ENCODE measurements around the gene ATP12A.
"Not testable (repeated sequence)": the region's sequence is repeated elsewhere in the genome, so short reads cannot be mapped to it uniquely, and the experiment has no call there.

Gene ATP12A

DNA sequence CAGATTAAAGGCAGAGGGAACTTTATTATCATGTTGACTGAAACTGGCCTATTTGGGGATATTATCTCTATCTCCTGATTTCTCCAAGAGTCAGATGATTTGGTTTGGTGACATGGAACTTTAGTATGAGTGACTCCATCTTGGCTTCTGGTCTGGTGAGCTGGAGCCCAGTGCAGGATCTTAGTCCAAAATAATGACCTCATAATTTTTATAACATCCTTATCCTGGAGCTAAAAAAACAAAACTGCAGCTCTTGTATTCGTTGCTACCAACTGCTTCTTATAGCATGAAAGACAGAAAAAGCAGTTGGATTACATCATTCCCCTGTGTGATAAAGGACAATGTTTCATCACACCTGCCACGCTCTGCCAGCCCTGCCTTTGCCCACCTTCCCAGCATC lies 44.5 kb downstream of the ATP12A start:
- Histone ChIP-seq H2BK120ac (ENCODE audit: low read depth, low read length) (no peak overlapping the region), H2BK12ac (ENCODE audit: low read length) (no peak overlapping the region), H3K36me3 (replicated peaks in 1 of 2; ENCODE audit: control insufficient read depth in 2 of 2, insufficient read depth in 2 of 2, low read length in 2 of 2) (no peaks in the 10 kb centered on the region), H3K4me2 (ENCODE audit: insufficient read depth, low read length, poor library complexity, severe bottlenecking) (no peak overlapping the region), H3K27ac (replicated peaks; ENCODE audit: low read length) (no peak overlapping the region), H3K9ac (ENCODE audit: low read depth, low read length, poor library complexity) (no peak overlapping the region), H2AK5ac (ENCODE audit: low read depth, low read length) (no peak overlapping the region), H4K91ac (ENCODE audit: low read depth, low read length, poor library complexity) (no peak overlapping the region), H3K4me3 (ENCODE audit: low read length in 2 of 2) (no peak overlapping the region), H3K79me1 (ENCODE audit: low read depth, low read length) (no peaks in the 10 kb centered on the region), H3K4ac (ENCODE audit: low read length) (no peak overlapping the region), H3K4me1 (ENCODE audit: control insufficient read depth in 2 of 2, insufficient read depth in 1 of 2, low read depth in 1 of 2, low read length in 2 of 2) (no peaks in the 10 kb centered on the region), H2BK5ac (ENCODE audit: low read length) (no peak overlapping the region), H2BK15ac (ENCODE audit: low read length) (no peak overlapping the region), H3K18ac (ENCODE audit: low read length) (no peak overlapping the region), H2AFZ (ENCODE audit: low read length) (no peak overlapping the region), H3K27me3 (ENCODE audit: control insufficient read depth in 3 of 3, insufficient read depth in 3 of 3, low read depth in 1 of 3, low read length in 3 of 3) (no peaks in the 10 kb centered on the region), H4K8ac (ENCODE audit: low read depth, low read length) (no peak overlapping the region), H3K14ac (ENCODE audit: low read length) (no peak overlapping the region), H3K9me3 (replicated peaks in 1 of 2; ENCODE audit: control insufficient read depth in 2 of 2, insufficient read depth in 1 of 2, low read depth in 1 of 2, low read length in 2 of 2) (no peaks in the 10 kb centered on the region), H3K23ac (ENCODE audit: low read depth, low read length, poor library complexity) (no peak overlapping the region)
- DNase-seq (ENCODE audit: low spot score) = no peak
- no CpG with 5 or more reads among the region's 2 CpGs for WGBS, 2 donors (ENCODE audit: extremely low coverage in 2 of 2, insufficient read length in 2 of 2, insufficient replicate concordance in 1 of 2)

DNA sequence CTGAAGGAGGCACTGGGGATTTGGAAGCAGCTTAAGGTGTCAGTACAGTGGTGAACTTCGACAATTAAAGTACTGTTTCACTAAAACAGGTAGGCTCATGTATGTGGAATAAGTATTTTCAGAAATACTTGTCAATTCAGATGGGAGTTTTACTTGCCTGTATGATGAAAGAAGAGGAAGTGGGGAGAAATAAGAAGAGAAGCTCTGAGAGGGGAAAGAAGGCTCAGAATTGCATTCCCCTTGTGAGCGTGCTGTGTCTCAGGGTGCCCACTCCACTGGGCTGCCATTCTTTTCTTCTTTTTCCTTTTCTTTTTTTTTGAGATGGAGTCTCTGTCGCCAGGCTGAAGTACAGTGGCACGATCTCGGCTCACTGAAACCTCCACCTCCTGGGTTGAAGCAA lies 45.2 kb downstream of the ATP12A start:
- Histone ChIP-seq H3K4me1 (ENCODE audit: control insufficient read depth in 2 of 2, insufficient read depth in 1 of 2, low read depth in 1 of 2, low read length in 2 of 2) (no peaks in the 10 kb centered on the region), H3K4me3 (ENCODE audit: low read length in 2 of 2) (no peak overlapping the region), H3K9me3 (replicated peaks in 1 of 2; ENCODE audit: control insufficient read depth in 2 of 2, insufficient read depth in 1 of 2, low read depth in 1 of 2, low read length in 2 of 2) (no peaks in the 10 kb centered on the region), H3K18ac (ENCODE audit: low read length) (no peak overlapping the region), H2AK5ac (ENCODE audit: low read depth, low read length) (no peak overlapping the region), H4K91ac (ENCODE audit: low read depth, low read length, poor library complexity) (no peak overlapping the region), H3K27ac (replicated peaks; ENCODE audit: low read length) (no peak overlapping the region), H3K4me2 (ENCODE audit: insufficient read depth, low read length, poor library complexity, severe bottlenecking) (no peak overlapping the region), H2BK120ac (ENCODE audit: low read depth, low read length) (no peak overlapping the region), H2AFZ (ENCODE audit: low read length) (no peak overlapping the region), H3K23ac (ENCODE audit: low read depth, low read length, poor library complexity) (no peak overlapping the region), H3K9ac (ENCODE audit: low read depth, low read length, poor library complexity) (no peak overlapping the region), H2BK15ac (ENCODE audit: low read length) (no peak overlapping the region), H3K79me1 (ENCODE audit: low read depth, low read length) (no peaks in the 10 kb centered on the region), H3K36me3 (replicated peaks in 1 of 2; ENCODE audit: control insufficient read depth in 2 of 2, insufficient read depth in 2 of 2, low read length in 2 of 2) (no peaks in the 10 kb centered on the region), H2BK5ac (ENCODE audit: low read length) (no peak overlapping the region), H3K27me3 (ENCODE audit: control insufficient read depth in 3 of 3, insufficient read depth in 3 of 3, low read depth in 1 of 3, low read length in 3 of 3) (no peaks in the 10 kb centered on the region), H4K8ac (ENCODE audit: low read depth, low read length) (no peak overlapping the region), H2BK12ac (ENCODE audit: low read length) (no peak overlapping the region), H3K4ac (ENCODE audit: low read length) (no peak overlapping the region), H3K14ac (ENCODE audit: low read length) (no peak overlapping the region)
- no CpG with 5 or more reads among the region's 5 CpGs for WGBS, 2 donors (ENCODE audit: extremely low coverage in 2 of 2, insufficient read length in 2 of 2, insufficient replicate concordance in 1 of 2)
- no peak for DNase-seq (ENCODE audit: low spot score)

DNA sequence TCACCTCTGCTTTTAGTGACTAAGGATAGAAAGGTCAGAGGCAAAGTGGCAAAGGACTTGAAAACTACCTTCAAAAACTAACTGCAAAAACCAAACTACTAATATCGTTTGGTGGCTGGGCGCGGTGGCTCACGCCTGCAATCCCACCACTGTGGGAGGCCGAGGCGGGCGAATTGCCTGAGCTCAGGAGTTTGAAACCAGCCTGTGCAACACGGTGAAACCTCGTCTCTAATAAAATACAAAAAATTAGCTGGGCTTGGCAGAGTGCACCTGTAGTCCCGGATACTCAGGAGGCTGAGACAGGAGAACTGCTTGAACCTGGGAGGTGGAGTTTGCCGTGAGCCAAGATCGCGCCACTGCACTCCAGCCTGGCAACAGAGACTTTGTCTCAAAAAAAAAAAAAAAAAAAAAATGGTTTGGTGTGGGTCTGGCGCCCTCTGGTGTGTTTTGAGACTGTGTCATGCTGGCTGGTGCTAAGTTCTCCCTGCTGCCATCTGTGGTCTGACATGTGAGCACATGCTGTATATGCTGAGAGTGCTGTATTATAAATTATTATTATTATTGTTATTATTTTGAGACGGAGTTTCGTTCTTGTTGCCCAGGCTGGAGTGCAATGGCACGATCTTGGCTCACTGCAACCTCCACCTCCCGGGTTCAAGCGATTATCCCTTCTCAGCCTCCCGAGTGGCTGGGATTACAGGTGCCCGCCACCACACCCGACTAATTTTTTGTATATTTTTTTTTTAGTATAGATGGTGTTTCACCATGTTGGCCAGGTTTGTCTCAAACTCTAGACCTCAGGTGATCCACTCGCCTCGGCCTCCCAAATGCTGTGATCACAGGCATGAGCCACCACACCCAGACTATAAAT lies 47.8 kb downstream of the ATP12A start:
- Histone ChIP-seq H3K79me1 (ENCODE audit: low read depth, low read length) (no peaks in the 10 kb centered on the region), H3K36me3 (replicated peaks in 1 of 2; ENCODE audit: control insufficient read depth in 2 of 2, insufficient read depth in 2 of 2, low read length in 2 of 2) (no peaks in the 10 kb centered on the region), H2BK120ac (ENCODE audit: low read depth, low read length) (no peak overlapping the region), H3K14ac (ENCODE audit: low read length) (no peak overlapping the region), H2AK5ac (ENCODE audit: low read depth, low read length) (no peak overlapping the region), H3K23ac (ENCODE audit: low read depth, low read length, poor library complexity) (no peak overlapping the region), H3K9me3 (replicated peaks in 1 of 2; ENCODE audit: control insufficient read depth in 2 of 2, insufficient read depth in 1 of 2, low read depth in 1 of 2, low read length in 2 of 2) (no peaks in the 10 kb centered on the region), H2BK15ac (ENCODE audit: low read length) (no peak overlapping the region), H3K4me2 (ENCODE audit: insufficient read depth, low read length, poor library complexity, severe bottlenecking) (no peak overlapping the region), H3K4me3 (ENCODE audit: low read length in 2 of 2) (no peak overlapping the region), H3K4me1 (ENCODE audit: control insufficient read depth in 2 of 2, insufficient read depth in 1 of 2, low read depth in 1 of 2, low read length in 2 of 2) (no peaks in the 10 kb centered on the region), H3K27me3 (ENCODE audit: control insufficient read depth in 3 of 3, insufficient read depth in 3 of 3, low read depth in 1 of 3, low read length in 3 of 3) (no peaks in the 10 kb centered on the region), H3K18ac (ENCODE audit: low read length) (no peak overlapping the region), H4K91ac (ENCODE audit: low read depth, low read length, poor library complexity) (no peak overlapping the region), H4K8ac (ENCODE audit: low read depth, low read length) (no peak overlapping the region), H3K27ac (replicated peaks; ENCODE audit: low read length) (no peak overlapping the region), H3K4ac (ENCODE audit: low read length) (no peak overlapping the region), H2BK12ac (ENCODE audit: low read length) (no peak overlapping the region), H2BK5ac (ENCODE audit: low read length) (no peak overlapping the region), H2AFZ (ENCODE audit: low read length) (no peak overlapping the region), H3K9ac (ENCODE audit: low read depth, low read length, poor library complexity) (no peak overlapping the region)
- no CpG with 5 or more reads among the region's 24 CpGs for WGBS, 2 donors (ENCODE audit: extremely low coverage in 2 of 2, insufficient read length in 2 of 2, insufficient replicate concordance in 1 of 2)
- peak; percentile 54 for DNase-seq (ENCODE audit: low spot score)

DNA sequence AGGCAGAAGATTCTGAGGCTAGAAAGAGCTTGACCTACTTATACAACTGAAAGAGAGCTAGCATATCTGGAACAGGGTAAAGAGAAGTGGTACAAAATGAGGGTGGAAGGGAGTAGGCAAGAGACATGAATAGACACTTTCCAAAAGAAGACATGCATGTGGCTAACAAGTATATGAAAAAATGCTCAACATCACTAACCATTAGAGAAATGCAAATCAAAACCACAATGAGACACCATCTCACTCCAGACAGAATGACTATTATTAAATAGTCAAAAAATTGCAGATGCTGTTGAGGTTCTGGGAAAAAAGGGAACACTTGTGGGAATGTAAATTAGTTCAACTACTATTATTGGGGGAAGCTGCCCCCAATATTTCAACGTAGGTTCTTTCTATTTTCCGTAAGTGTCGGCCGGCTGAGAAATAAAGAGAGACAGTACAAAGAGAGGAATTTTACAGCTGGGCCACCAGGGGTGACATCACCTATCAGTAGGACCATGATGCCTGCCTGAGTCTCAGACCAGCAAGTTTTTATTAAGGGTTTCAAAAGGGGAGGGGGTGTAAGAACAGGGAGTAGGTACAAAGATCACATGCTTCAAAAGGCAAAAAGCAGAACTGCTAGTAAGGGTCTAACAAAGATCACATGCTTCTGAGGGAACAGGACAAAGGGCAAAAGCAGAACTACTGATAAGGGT lies 50.8 kb downstream of the ATP12A start:
- not testable (repeated sequence) for H2AK5ac ChIP-seq (ENCODE audit: low read depth, low read length); DNase-seq (ENCODE audit: low spot score); H3K4me3 ChIP-seq (ENCODE audit: low read length in 2 of 2); H3K79me1 ChIP-seq (ENCODE audit: low read depth, low read length); H3K4ac ChIP-seq (ENCODE audit: low read length); H3K4me1 ChIP-seq (ENCODE audit: control insufficient read depth in 2 of 2, insufficient read depth in 1 of 2, low read depth in 1 of 2, low read length in 2 of 2); H4K91ac ChIP-seq (ENCODE audit: low read depth, low read length, poor library complexity); H4K8ac ChIP-seq (ENCODE audit: low read depth, low read length); H3K14ac ChIP-seq (ENCODE audit: low read length); H3K27ac ChIP-seq (replicated peaks; ENCODE audit: low read length); H2BK15ac ChIP-seq (ENCODE audit: low read length); H3K9ac ChIP-seq (ENCODE audit: low read depth, low read length, poor library complexity); H3K27me3 ChIP-seq (ENCODE audit: control insufficient read depth in 3 of 3, insufficient read depth in 3 of 3, low read depth in 1 of 3, low read length in 3 of 3); H2BK120ac ChIP-seq (ENCODE audit: low read depth, low read length); H2BK12ac ChIP-seq (ENCODE audit: low read length); H3K4me2 ChIP-seq (ENCODE audit: insufficient read depth, low read length, poor library complexity, severe bottlenecking); H3K23ac ChIP-seq (ENCODE audit: low read depth, low read length, poor library complexity); H3K18ac ChIP-seq (ENCODE audit: low read length); H2BK5ac ChIP-seq (ENCODE audit: low read length); H3K36me3 ChIP-seq (replicated peaks in 1 of 2; ENCODE audit: control insufficient read depth in 2 of 2, insufficient read depth in 2 of 2, low read length in 2 of 2); H3K9me3 ChIP-seq (replicated peaks in 1 of 2; ENCODE audit: control insufficient read depth in 2 of 2, insufficient read depth in 1 of 2, low read depth in 1 of 2, low read length in 2 of 2); H2AFZ ChIP-seq (ENCODE audit: low read length)
- no CpG with 5 or more reads among the region's 4 CpGs for WGBS, 2 donors (ENCODE audit: extremely low coverage in 2 of 2, insufficient read length in 2 of 2, insufficient replicate concordance in 1 of 2)
